ENCODE data around the gene DNMT3B. TPM values are rescaled to one million over a fixed set of nuclear protein-coding genes. Genes with fewer than 3 reads are reported as not detected.

DNMT3B gene
- 0.43 and 1.2 TPM in 2 replicates for total RNA-seq

GRCh38 chr20:32761831-32762753 lies at the start of gene DNMT3B:
Gene DNMT3B (plus strand): TSS chr20:32762385. CDS start chr20:32780324, 17,939 bp downstream.

GRCh38 chr20:32743237-32744112 lies 18.7 kb upstream of the DNMT3B start, which contains the start of gene COMMD7:
Gene COMMD7 (minus strand): TSS chr20:32743467. CDS start chr20:32743391, 76 bp downstream.

Other genes with a start within 250 kb of the DNMT3B start
- gene NOL4L, start 177.1 kb upstream of the DNMT3B start, total RNA-seq = 11.2 and 16.7 TPM in 2 replicates
- gene C20orf203, start 88.4 kb upstream of the DNMT3B start, total RNA-seq = not detected in 2 replicates
- gene COMMD7, start 18.9 kb upstream of the DNMT3B start, total RNA-seq = 18.0 and 26.4 TPM in 2 replicates
- 42.2 and 74.8 TPM in 2 replicates for gene MAPRE1, start 57.6 kb downstream of the DNMT3B start, total RNA-seq
- under 0.01 TPM in 1 of 2 replicates, not detected in the other for gene EFCAB8, start 96.5 kb downstream of the DNMT3B start, total RNA-seq
- gene SUN5, start 242.0 kb downstream of the DNMT3B start, total RNA-seq = not detected in 2 replicates
- gene BPIFB2, start 245.3 kb downstream of the DNMT3B start, total RNA-seq = not detected in 2 replicates

Measured in pericardium fibroblast (primary cell).